ENCODE data around the gene CNN2.

- TF ChIP-seq CTCF (IDR thresholded peaks at IDR 0.05) (no peak), POLR2AphosphoS5 (IDR thresholded peaks at IDR 0.05; ENCODE audit: insufficient read depth in 1 of 2, low read depth in 1 of 2) (no peak)
These were observed 53.2 kb downstream of the CNN2 start for GRCh38 chr19:1079566-1080111.

Data from vagina (tissue), 2 donors.